Measurements from ENCODE around the gene IGFBPL1.
"Not testable (repeated sequence)": the region's sequence is repeated elsewhere in the genome, so short reads cannot be mapped to it uniquely, and the experiment has no call there.

Gene IGFBPL1

GRCh38 chr9:38380230-38380871, 43.9 kb downstream of the IGFBPL1 start:
- no peak for DNase-seq (ENCODE audit: low read depth, low spot score)

GRCh38 chr9:38377336-38378083, 46.7 kb downstream of the IGFBPL1 start:
- DNase-seq (ENCODE audit: low read depth, low spot score) = not testable (repeated sequence)

GRCh38 chr9:38376021-38376670, 48.1 kb downstream of the IGFBPL1 start:
- DNase-seq (ENCODE audit: low read depth, low spot score) = no peak

GRCh38 chr9:38375572-38375963, 48.7 kb downstream of the IGFBPL1 start:
- DNase-seq (ENCODE audit: low read depth, low spot score) = no peak

GRCh38 chr9:38374847-38375571, 49.2 kb downstream of the IGFBPL1 start:
- DNase-seq (ENCODE audit: low read depth, low spot score) = no peak

- DNase-seq (ENCODE audit: low read depth, low spot score) = no peak
These were observed 50.6 kb downstream of the IGFBPL1 start for GRCh38 chr9:38373679-38374078.

GRCh38 chr9:38372762-38373619, 51.3 kb downstream of the IGFBPL1 start:
- no peak for DNase-seq (ENCODE audit: low read depth, low spot score)

- no peak for DNase-seq (ENCODE audit: low read depth, low spot score)
These were observed 52.8 kb downstream of the IGFBPL1 start for GRCh38 chr9:38371495-38371894.

GRCh38 chr9:38370176-38370575, 54.1 kb downstream of the IGFBPL1 start:
- no peak for DNase-seq (ENCODE audit: low read depth, low spot score)

GRCh38 chr9:38368731-38369130, 55.5 kb downstream of the IGFBPL1 start:
- DNase-seq (ENCODE audit: low read depth, low spot score) = no peak

GRCh38 chr9:38367898-38368297, 56.4 kb downstream of the IGFBPL1 start:
- DNase-seq (ENCODE audit: low read depth, low spot score) = no peak

GRCh38 chr9:38363589-38363925, 60.7 kb downstream of the IGFBPL1 start:
- no peak for DNase-seq (ENCODE audit: low read depth, low spot score)

- DNase-seq (ENCODE audit: low read depth, low spot score) = peak; percentile 69
These were observed 61.2 kb downstream of the IGFBPL1 start for GRCh38 chr9:38362852-38363588.

- DNase-seq (ENCODE audit: low read depth, low spot score) = no peak
These were observed 62.8 kb downstream of the IGFBPL1 start for GRCh38 chr9:38361473-38361850.

GRCh38 chr9:38360839-38361472, 63.3 kb downstream of the IGFBPL1 start:
- DNase-seq (ENCODE audit: low read depth, low spot score) = no peak

- no peak for DNase-seq (ENCODE audit: low read depth, low spot score)
These were observed 64.4 kb downstream of the IGFBPL1 start for GRCh38 chr9:38359689-38360385.

GRCh38 chr9:38359297-38359653, 65.0 kb downstream of the IGFBPL1 start:
- DNase-seq (ENCODE audit: low read depth, low spot score) = no peak

- DNase-seq (ENCODE audit: low read depth, low spot score) = no peak
These were observed 65.6 kb downstream of the IGFBPL1 start for GRCh38 chr9:38358390-38359296.

Measured in ELF-1 (cell line).